ENCODE data around the gene PLP2. TPM values are rescaled to one million over a fixed set of nuclear protein-coding genes. Genes with fewer than 3 reads are reported as not detected.
"Not testable (repeated sequence)": the region's sequence is repeated elsewhere in the genome, so short reads cannot be mapped to it uniquely, and the experiment has no call there.

The PLP2 gene
- total and polyA plus RNA-seq, 2 of the 4 experiments (the other 2 are of a cell fraction): 22.6 to 156 TPM

- Histone ChIP-seq H3K36me3 (ENCODE audit: control insufficient read depth, insufficient read depth, low read length) (no peaks in the 10 kb centered on the region), H3K27ac (ENCODE audit: insufficient read depth, low read length) (no peak overlapping the region), H4K8ac (ENCODE audit: low read depth in 2 of 2, low read length in 2 of 2) (no peak overlapping the region), H2BK15ac (ENCODE audit: low read depth, low read length) (no peak overlapping the region), H3K79me1 (ENCODE audit: low read depth in 1 of 2, low read length in 2 of 2) (no peaks in the 10 kb centered on the region), H3K23ac (ENCODE audit: low read depth, low read length) (no peak overlapping the region), H2AK5ac (ENCODE audit: low read depth, low read length) (no peak overlapping the region), H2AK9ac (replicated peaks; ENCODE audit: low read depth, low read length, poor library complexity) (no peak overlapping the region), H2BK120ac (ENCODE audit: low read depth, low read length) (no peak overlapping the region), H3K9ac (ENCODE audit: low read depth, low read length) (no peak overlapping the region), H4K5ac (ENCODE audit: low read depth, low read length) (no peak overlapping the region), H3K4me1 (ENCODE audit: control insufficient read depth, insufficient read depth, low read length) (no peaks in the 10 kb centered on the region), H2AFZ (replicated peaks; ENCODE audit: low read length, poor library complexity) (no peak overlapping the region), H3K27me3 (ENCODE audit: control insufficient read depth, insufficient read depth, low read length) (no peaks in the 10 kb centered on the region), H3K4ac (ENCODE audit: low read depth, low read length) (no peak overlapping the region), H3K18ac (ENCODE audit: low read depth, low read length) (no peak overlapping the region), H3K56ac (ENCODE audit: extremely low read depth, insufficient read depth, low read length) (no peak overlapping the region), H3K9me1 (ENCODE audit: insufficient read depth, low read length) (no peaks in the 10 kb centered on the region), H2BK20ac (ENCODE audit: low read depth, low read length) (no peak overlapping the region), H3K4me2 (ENCODE audit: low read depth, low read length) (no peak overlapping the region), H4K20me1 (ENCODE audit: insufficient read depth, low read length) (no peaks in the 10 kb centered on the region), H3K14ac (replicated peaks; ENCODE audit: low read depth, low read length) (no peak overlapping the region), H3K9me3 (ENCODE audit: control insufficient read depth, insufficient read depth, low read length) (no peaks in the 10 kb centered on the region), H4K91ac (ENCODE audit: insufficient read depth, low read depth, low read length) (no peak overlapping the region), H3K4me3 (ENCODE audit: insufficient read depth, low read depth, low read length) (no peak overlapping the region), H2BK5ac (ENCODE audit: low read depth, low read length, poor library complexity, severe bottlenecking) (no peak overlapping the region)
- ChIA-PET POLR2A (ENCODE audit: unreplicated experiment) (no interaction called here), CTCF (no interaction called here)
- intact Hi-C loops (cut with micrococcal nuclease) (no loop called here), in situ Hi-C loops (cut with MboI; ENCODE audit: low sequenced_read_pairs) (no loop called here), dilution Hi-C loops (cut with HindIII; ENCODE audit: low sequenced_read_pairs, unreplicated experiment) (no loop called here)
- no TSS peak for BruUV-seq (replicated peaks)
- TF ChIP-seq CHD1 (IDR thresholded peaks at IDR 0.05; ENCODE audit: low read depth, low read length): no peak
- TF ChIP-seq CEBPB (IDR thresholded peaks at IDR 0.05; ENCODE audit: low read depth, low read length): no peak
- no peak for TF ChIP-seq POLR2A (IDR thresholded peaks at IDR 0.05; ENCODE audit: low read depth, low read length)
- WGBS, 2 experiments (ENCODE audit: extremely low coverage in 2 of 2, insufficient read length in 1 of 2): 77% methylated on average over 9 of the region's 13 CpGs; no CpG with 5 or more reads in 1 of the 2 experiments
- ATAC-seq (ENCODE audit: low read depth): no peak
- no peak for DNase-seq
These were observed 23.8 kb upstream of the PLP2 start for GRCh38 chrX:49147936-49148335.

GRCh38 chrX:49148390-49149100 lies 23.2 kb upstream of the PLP2 start:
- 69% methylated on average over 7 of the region's 21 CpGs; no CpG with 5 or more reads in 1 of the 2 experiments for WGBS, 2 experiments (ENCODE audit: extremely low coverage in 2 of 2, insufficient read length in 1 of 2)
- H3K23ac ChIP-seq (ENCODE audit: low read depth, low read length); H2BK120ac ChIP-seq (ENCODE audit: low read depth, low read length); H3K27ac ChIP-seq (ENCODE audit: insufficient read depth, low read length); POLR2A ChIA-PET (ENCODE audit: unreplicated experiment); H4K20me1 ChIP-seq (ENCODE audit: insufficient read depth, low read length); H3K56ac ChIP-seq (ENCODE audit: extremely low read depth, insufficient read depth, low read length); H2AK5ac ChIP-seq (ENCODE audit: low read depth, low read length); H3K9me1 ChIP-seq (ENCODE audit: insufficient read depth, low read length); H4K91ac ChIP-seq (ENCODE audit: insufficient read depth, low read depth, low read length); H3K14ac ChIP-seq (replicated peaks; ENCODE audit: low read depth, low read length); H4K8ac ChIP-seq (ENCODE audit: low read depth in 2 of 2, low read length in 2 of 2); H3K4me3 ChIP-seq (ENCODE audit: insufficient read depth, low read depth, low read length); ATAC-seq (ENCODE audit: low read depth); H3K27me3 ChIP-seq (ENCODE audit: control insufficient read depth, insufficient read depth, low read length); H2BK20ac ChIP-seq (ENCODE audit: low read depth, low read length); H3K9ac ChIP-seq (ENCODE audit: low read depth, low read length); H2AFZ ChIP-seq (replicated peaks; ENCODE audit: low read length, poor library complexity); H2AK9ac ChIP-seq (replicated peaks; ENCODE audit: low read depth, low read length, poor library complexity); H3K4me2 ChIP-seq (ENCODE audit: low read depth, low read length); dilution Hi-C loops (cut with HindIII; ENCODE audit: low sequenced_read_pairs, unreplicated experiment); in situ Hi-C loops (cut with MboI; ENCODE audit: low sequenced_read_pairs); CTCF ChIA-PET; H2BK15ac ChIP-seq (ENCODE audit: low read depth, low read length); H2BK5ac ChIP-seq (ENCODE audit: low read depth, low read length, poor library complexity, severe bottlenecking); intact Hi-C loops (cut with micrococcal nuclease); DNase-seq; H3K4me1 ChIP-seq (ENCODE audit: control insufficient read depth, insufficient read depth, low read length); H3K79me1 ChIP-seq (ENCODE audit: low read depth in 1 of 2, low read length in 2 of 2); H3K18ac ChIP-seq (ENCODE audit: low read depth, low read length); H3K4ac ChIP-seq (ENCODE audit: low read depth, low read length); BruUV-seq (replicated peaks); H4K5ac ChIP-seq (ENCODE audit: low read depth, low read length); H3K36me3 ChIP-seq (ENCODE audit: control insufficient read depth, insufficient read depth, low read length); H3K9me3 ChIP-seq (ENCODE audit: control insufficient read depth, insufficient read depth, low read length): not testable (repeated sequence)

Data from IMR-90 (cell line).